SU-DHL-6 (cell line): ENCODE results near the gene WNT2B.

ENCODE experiments used
- EZH2phosphoT487 ChIP-seq: fragments of 200-600 bp; sonication (generic), shearing (Covaris generic); conservative IDR thresholded peaks from 2 replicates; pipeline ENCODE4 v1.6.1; 2018; ENCODE audit warnings: mild to moderate bottlenecking, antibody characterized with exemption, low read length, moderate library complexity, mixed read lengths
- TF ChIP-seq, protein P1 (sequence below): fragments of 200-600 bp; sonication (generic); IDR thresholded peaks from one replicate; pipeline ENCODE4 v1.5.1; 2017; ENCODE audit warnings: antibody characterized with exemption, mild to moderate bottlenecking, low read length, moderate library complexity; ENCODE audit not compliant: insufficient read depth, poor library complexity, severe bottlenecking

DNA sequence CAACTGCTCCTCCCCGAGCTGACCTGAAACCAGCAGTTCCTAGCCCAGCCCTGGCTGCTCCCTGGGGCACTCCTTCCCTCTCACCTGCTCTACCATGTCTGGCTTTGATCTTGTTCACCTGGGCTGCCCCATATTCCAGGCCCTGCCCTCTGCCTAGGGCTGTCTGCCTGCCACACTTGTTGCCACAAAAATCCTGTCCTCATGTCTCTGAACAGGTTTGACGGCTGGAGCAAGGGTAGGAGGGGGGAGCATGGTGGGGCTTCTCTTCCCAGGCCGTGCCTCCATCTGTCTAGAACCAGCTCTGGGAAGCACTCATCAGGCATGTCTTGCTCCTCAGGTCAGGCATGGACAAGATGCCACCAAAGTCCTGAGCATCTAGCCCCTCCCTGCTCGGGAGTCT is 44.3 kb upstream of the WNT2B start:
- TF ChIP-seq, protein P1, sequence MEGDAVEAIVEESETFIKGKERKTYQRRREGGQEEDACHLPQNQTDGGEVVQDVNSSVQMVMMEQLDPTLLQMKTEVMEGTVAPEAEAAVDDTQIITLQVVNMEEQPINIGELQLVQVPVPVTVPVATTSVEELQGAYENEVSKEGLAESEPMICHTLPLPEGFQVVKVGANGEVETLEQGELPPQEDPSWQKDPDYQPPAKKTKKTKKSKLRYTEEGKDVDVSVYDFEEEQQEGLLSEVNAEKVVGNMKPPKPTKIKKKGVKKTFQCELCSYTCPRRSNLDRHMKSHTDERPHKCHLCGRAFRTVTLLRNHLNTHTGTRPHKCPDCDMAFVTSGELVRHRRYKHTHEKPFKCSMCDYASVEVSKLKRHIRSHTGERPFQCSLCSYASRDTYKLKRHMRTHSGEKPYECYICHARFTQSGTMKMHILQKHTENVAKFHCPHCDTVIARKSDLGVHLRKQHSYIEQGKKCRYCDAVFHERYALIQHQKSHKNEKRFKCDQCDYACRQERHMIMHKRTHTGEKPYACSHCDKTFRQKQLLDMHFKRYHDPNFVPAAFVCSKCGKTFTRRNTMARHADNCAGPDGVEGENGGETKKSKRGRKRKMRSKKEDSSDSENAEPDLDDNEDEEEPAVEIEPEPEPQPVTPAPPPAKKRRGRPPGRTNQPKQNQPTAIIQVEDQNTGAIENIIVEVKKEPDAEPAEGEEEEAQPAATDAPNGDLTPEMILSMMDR: no peak
- no peak for TF ChIP-seq EZH2phosphoT487
